Spinal cord (tissue), 10 donors: ENCODE measurements around the gene RFTN1. TPM values are rescaled to one million over a fixed set of nuclear protein-coding genes. Genes with fewer than 3 reads are reported as not detected.

Experiments used
- DNase-seq, 6 donors: peaks; one replicate each; pipeline versions ENCODE4 v3.0.0 to v3.0.0-alpha.2; 2013 to 2015; ENCODE audit warnings: low spot score in 6 of 6, low read depth in 4 of 6
- H3K27ac ChIP-seq: one replicate; pipeline ENCODE4 v1.5.1; 2013; ENCODE audit warnings: low read depth, low read length, control low read depth
- H3K27me3 ChIP-seq: one replicate; pipeline ENCODE4 v1.6.1; 2013; ENCODE audit warnings: low read length; ENCODE audit not compliant: control insufficient read depth, insufficient read depth
- H3K36me3 ChIP-seq: one replicate; pipeline ENCODE4 v1.6.1; 2013; ENCODE audit warnings: low read length; ENCODE audit not compliant: control insufficient read depth, insufficient read depth
- H3K4me1 ChIP-seq: one replicate; pipeline ENCODE4 v1.6.1; 2013; ENCODE audit warnings: low read length; ENCODE audit not compliant: control insufficient read depth, insufficient read depth
- H3K4me3 ChIP-seq: one replicate; pipeline ENCODE4 v1.5.1; 2013; ENCODE audit warnings: low read depth, low read length, control low read depth
- H3K9me3 ChIP-seq: one replicate; pipeline ENCODE4 v1.6.1; 2013; ENCODE audit warnings: low read length; ENCODE audit not compliant: control insufficient read depth, insufficient read depth
- WGBS: methylation state at CpG from one replicate; pipeline ENCODE4 v1.1.5; 2013; ENCODE audit warnings: missing lambda C conversion rate; ENCODE audit not compliant: insufficient coverage; 5-methylcytosine and 5-hydroxymethylcytosine counted together
- polyA plus RNA-seq, 2 donors: library from polyadenylated mRNA; unstranded; fragments of 120-200 nt; gene quantifications; one replicate each; pipeline ENCODE4 v1.2.1, GENCODE V29; 2013; ENCODE audit not compliant: insufficient read length in 2 of 2
- total RNA-seq, 2 donors: library from RNA; depleted of rRNA in 1 of 2; stranded (reverse); fragments of 120-200 nt in 1 of 2; fragments of >200 nt in 1 of 2; gene quantifications; one replicate each; pipeline versions ENCODE4 v1.2.3 to v1.2.4, GENCODE V29; 2013 to 2014
- donor health status: healthy.

RFTN1 gene
- total and polyA plus RNA-seq, 4 donors: 15.6 to 26.8 (median 25.7) TPM

GRCh38 chr3:16423298-16423697, 90.2 kb downstream of the RFTN1 start:
- no peak for DNase-seq
- Histone ChIP-seq H3K4me3 (no peak overlapping the region), H3K4me1 (no peaks in the 10 kb centered on the region), H3K27ac (no peak overlapping the region), H3K9me3 (no peaks in the 10 kb centered on the region), H3K27me3 (no peaks in the 10 kb centered on the region), H3K36me3 (no peaks in the 10 kb centered on the region)
- no CpG with 5 or more reads among the region's 2 CpGs for WGBS

DNA sequence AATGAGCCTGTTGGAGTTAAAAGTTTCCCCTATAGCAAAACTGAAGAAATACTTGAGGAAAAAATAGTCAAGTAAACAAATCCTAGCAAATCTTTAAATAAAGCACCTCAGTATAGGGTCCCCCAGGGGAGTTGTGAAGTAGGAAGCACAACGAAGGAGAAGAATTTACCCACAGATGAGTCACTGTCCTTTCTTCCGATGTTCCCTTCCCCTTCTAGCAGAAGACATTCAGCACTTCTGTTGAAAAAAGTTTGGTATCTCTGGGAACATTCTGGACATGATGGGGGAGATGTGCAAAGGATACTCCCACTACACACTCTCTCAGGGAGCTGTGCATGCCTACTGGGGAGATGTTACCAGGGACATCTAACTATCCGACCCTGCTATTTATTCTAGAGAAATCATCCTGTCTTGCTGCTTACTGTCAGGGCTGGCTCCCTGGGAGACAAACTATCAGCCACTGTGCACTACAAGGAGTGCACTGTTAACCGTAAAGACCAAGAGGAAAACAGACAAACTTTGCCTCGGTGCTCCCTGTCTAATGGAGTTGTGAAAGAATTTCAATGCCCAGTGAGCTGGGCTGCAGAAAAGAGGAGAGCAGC, 93.8 kb downstream of the RFTN1 start:
- Histone ChIP-seq H3K27me3 (no peaks in the 10 kb centered on the region), H3K9me3 (no peaks in the 10 kb centered on the region), H3K4me1 (no peaks in the 10 kb centered on the region), H3K27ac (peak overlapping the region; percentile 10), H3K36me3 (no peaks in the 10 kb centered on the region), H3K4me3 (no peak overlapping the region)
- 19% methylated on average over 3 of the region's 5 CpGs for WGBS
- peak in 2 of 6 donors; percentile 32 to 61 for DNase-seq

- no peak overlapping the region for H3K4me3 ChIP-seq
- H3K27ac ChIP-seq: no peak overlapping the region
- no peaks in the 10 kb centered on the region for H3K4me1 ChIP-seq
- no peaks in the 10 kb centered on the region for H3K27me3 ChIP-seq
- no peaks in the 10 kb centered on the region for H3K9me3 ChIP-seq
- DNase-seq: no peak
- WGBS: no CpG with 5 or more reads among the region's 5 CpGs
- H3K36me3 ChIP-seq: no peaks in the 10 kb centered on the region
These were observed 95.4 kb downstream of the RFTN1 start for GRCh38 chr3:16417945-16418739.

- no CpG with 5 or more reads among the region's 3 CpGs for WGBS
- no peaks in the 10 kb centered on the region for H3K9me3 ChIP-seq
- no peaks in the 10 kb centered on the region for H3K27me3 ChIP-seq
- no peak for DNase-seq
- no peaks in the 10 kb centered on the region for H3K4me1 ChIP-seq
- H3K36me3 ChIP-seq: no peaks in the 10 kb centered on the region
- no peak overlapping the region for H3K27ac ChIP-seq
- H3K4me3 ChIP-seq: no peak overlapping the region
These were observed 97.5 kb downstream of the RFTN1 start for GRCh38 chr3:16415911-16416476.

DNA sequence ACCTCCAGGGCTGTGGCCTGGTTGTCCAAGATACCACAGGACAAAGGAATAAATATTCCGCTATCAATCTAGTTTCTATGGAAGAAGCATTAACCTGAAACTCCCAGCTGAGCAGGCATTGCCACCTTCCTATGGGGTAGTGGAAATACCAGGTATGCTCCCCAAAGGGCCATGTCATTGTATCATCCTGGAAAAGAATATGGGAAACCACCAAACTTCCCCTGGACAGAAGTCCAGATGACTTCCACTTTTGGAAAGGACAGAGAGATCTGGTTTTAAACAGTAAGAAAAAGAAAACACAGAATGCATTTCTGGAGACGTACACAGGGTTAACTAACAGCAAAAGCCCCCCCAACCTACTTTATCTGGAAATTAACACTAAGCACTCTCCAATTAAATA, 100.2 kb downstream of the RFTN1 start:
- no peaks in the 10 kb centered on the region for H3K9me3 ChIP-seq
- H3K27me3 ChIP-seq: no peaks in the 10 kb centered on the region
- no peak overlapping the region for H3K4me3 ChIP-seq
- H3K36me3 ChIP-seq: no peaks in the 10 kb centered on the region
- no CpG with 5 or more reads among the region's 2 CpGs for WGBS
- DNase-seq: no peak
- peaks cover 4% of the 10 kb centered on the region for H3K4me1 ChIP-seq
- H3K27ac ChIP-seq: no peak overlapping the region

- 100% methylated on average over 1 of the region's 1 CpG for WGBS
- Histone ChIP-seq H3K27ac (no peak overlapping the region), H3K4me1 (peaks cover 4% of the 10 kb centered on the region), H3K9me3 (no peaks in the 10 kb centered on the region), H3K36me3 (no peaks in the 10 kb centered on the region), H3K4me3 (no peak overlapping the region), H3K27me3 (no peaks in the 10 kb centered on the region)
- DNase-seq: no peak
These were observed 101.2 kb downstream of the RFTN1 start for GRCh38 chr3:16412192-16412800.

GRCh38 chr3:16411441-16411840, 102.1 kb downstream of the RFTN1 start:
- H3K27ac ChIP-seq: no peak overlapping the region
- no peaks in the 10 kb centered on the region for H3K27me3 ChIP-seq
- no peak for DNase-seq
- H3K4me3 ChIP-seq: no peak overlapping the region
- H3K9me3 ChIP-seq: no peaks in the 10 kb centered on the region
- H3K4me1 ChIP-seq: peaks cover 4% of the 10 kb centered on the region
- no peaks in the 10 kb centered on the region for H3K36me3 ChIP-seq
- 100% methylated on average over 1 of the region's 2 CpGs for WGBS

DNA sequence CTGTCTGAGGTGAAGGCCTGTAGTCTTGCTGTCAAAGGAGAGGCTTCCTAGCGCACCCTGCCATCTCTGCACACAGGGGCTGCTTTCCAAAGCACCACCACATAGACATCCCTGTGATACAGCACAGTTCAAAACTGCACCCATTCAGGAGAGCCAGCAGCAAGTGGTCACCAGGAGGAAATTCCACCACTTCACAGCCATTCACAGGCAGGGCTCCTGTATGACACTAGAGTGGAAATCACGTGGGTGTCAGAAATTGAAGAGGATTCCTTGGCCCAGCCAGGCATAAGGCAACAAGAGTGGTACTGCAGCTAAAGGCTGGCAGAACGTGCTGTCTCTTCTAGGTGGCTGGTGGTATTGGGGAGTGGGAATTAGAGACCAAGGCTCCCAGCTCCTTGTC, 102.8 kb downstream of the RFTN1 start:
- WGBS: 44% methylated on average over 2 of the region's 3 CpGs
- Histone ChIP-seq H3K27ac (no peak overlapping the region), H3K27me3 (no peaks in the 10 kb centered on the region), H3K36me3 (no peaks in the 10 kb centered on the region), H3K4me3 (no peak overlapping the region), H3K9me3 (no peaks in the 10 kb centered on the region), H3K4me1 (peaks cover 7% of the 10 kb centered on the region)
- DNase-seq: no peak

- DNase-seq: no peak
- no peak overlapping the region for H3K4me3 ChIP-seq
- WGBS: 57% methylated on average over 3 of the region's 6 CpGs
- H3K27ac ChIP-seq: no peak overlapping the region
- no peaks in the 10 kb centered on the region for H3K9me3 ChIP-seq
- no peaks in the 10 kb centered on the region for H3K36me3 ChIP-seq
- peaks cover 7% of the 10 kb centered on the region for H3K4me1 ChIP-seq
- H3K27me3 ChIP-seq: no peaks in the 10 kb centered on the region
These were observed 104.5 kb downstream of the RFTN1 start for GRCh38 chr3:16409032-16409431.
